Heart left ventricle (tissue), 16 donors: ENCODE measurements around the gene RAB11A. TPM values are rescaled to one million over a fixed set of nuclear protein-coding genes. Genes with fewer than 3 reads are reported as not detected.

ENCODE experiments used
- ATAC-seq, 4 donors: fragments of 200-7000 bp; cut with Tn5 transposase; one replicate each; pipeline ENCODE4 v1.9.1; 2020 to 2022; ENCODE audit warnings: moderate library complexity in 4 of 4, mild to moderate bottlenecking in 3 of 4, moderate number of reproducible peaks in 1 of 4
- DNase-seq, 5 donors: peaks; one replicate each; pipeline ENCODE4 v3.0.0-alpha.2; 2020
- H3K27ac ChIP-seq, 12 donors: fragments of 200-600 bp; sonication (generic) in 4 of 12; one replicate each; pipeline versions ENCODE4 v1.5.0 to v1.8.0; 2016 to 2022; ENCODE audit warnings: mild to moderate bottlenecking in 2 of 12
- H3K27me3 ChIP-seq, 9 donors: fragments of 200-600 bp; sonication (generic) in 2 of 9; one replicate each; pipeline versions ENCODE4 v1.5.1 to v1.8.0; 2016 to 2022; ENCODE audit warnings: mild to moderate bottlenecking in 3 of 9
- H3K36me3 ChIP-seq, 9 donors: fragments of 200-600 bp; sonication (generic) in 2 of 9; one replicate each; pipeline versions ENCODE4 v1.5.0 to v1.8.0; 2018 to 2022; ENCODE audit warnings: mild to moderate bottlenecking in 2 of 9
- H3K4me1 ChIP-seq, 12 donors: fragments of 200-600 bp; sonication (generic) in 4 of 12; one replicate each; pipeline versions ENCODE4 v1.5.0 to v1.8.0; 2016 to 2022; ENCODE audit warnings: mild to moderate bottlenecking in 3 of 12
- H3K4me3 ChIP-seq, 12 donors: fragments of 200-600 bp; sonication (generic) in 4 of 12; one replicate each; pipeline versions ENCODE4 v1.5.0 to v1.8.0; 2017 to 2022; ENCODE audit warnings: mild to moderate bottlenecking in 9 of 12, moderate library complexity in 4 of 12
- H3K9me3 ChIP-seq, 12 donors: fragments of 200-600 bp; sonication (generic) in 4 of 12; one replicate each; pipeline versions ENCODE4 v1.5.0 to v1.8.0; 2016 to 2022; ENCODE audit warnings: mild to moderate bottlenecking in 1 of 12
- CTCF ChIP-seq, 12 donors: fragments of 200-600 bp; sonication (generic) in 4 of 12; IDR thresholded peaks; one replicate each; pipeline versions ENCODE4 v1.5.0 to v1.8.0; 2018 to 2022; ENCODE audit warnings: antibody characterized with exemption in 12 of 12, mild to moderate bottlenecking in 5 of 12
- POLR2A ChIP-seq, 2 donors: fragments of 450-650 bp; IDR thresholded peaks; one replicate each; pipeline ENCODE4 v1.6.1; 2017; ENCODE audit warnings: antibody characterized with exemption in 2 of 2, mild to moderate bottlenecking in 2 of 2, moderate library complexity in 2 of 2
- WGBS, 4 donors: extraction: QIAGEN DNeasy Blood & Tissue Kit in 2 of 4; methylation state at CpG; one replicate each; pipeline versions ENCODE4 v1.1.5 to v1.1.7; 2013 to 2018; 5-methylcytosine and 5-hydroxymethylcytosine counted together
- intact Hi-C, 10 donors: fragments of 100-400 bp; cut with DNase I; formaldehyde crosslinking; loops; one replicate each; pipeline versions ENCODE4 v1.11.1 to v1.14.2; 2022
- polyA plus RNA-seq, 2 donors: library from polyadenylated mRNA; stranded (reverse); fragments of 200-250 nt; gene quantifications; one replicate each; pipeline ENCODE4 v1.2.3, GENCODE V29; 2013
- total RNA-seq, 9 donors: library from RNA; depleted of rRNA in 2 of 9; stranded (reverse); fragments of >200 nt in 2 of 9; fragmentation: NEBNext Ultra II Directional in 3 of 9; extraction: Animal tissue kit (Norgen Biotek cat#: 25700) in 3 of 9; gene quantifications; one replicate each; pipeline versions ENCODE4 v1.1.0 to v1.2.4, GENCODE V29; 2016 to 2023
- donor health status: ischemic (EF 13 %, LVEDD 7.1; RV severe dilation, severe dysfunction).
- donor health status: healthy with polysubstance abuse.
- donor health status: DM: no; HTN: yes; CAD: no.
- donor health status: DM: no; HTN: no; CAD: no.
- donor health status: ischemic (EF 25% LVEDD 6.9; RV normal size, moderate dysfunction).
- donor health status: ischemic (EF 25% LVEDD 5.7; RV mildly dilated, moderate dysfunction).
- donor health status: healthy.
- donor health status: DM: yes; HTN: yes; CAD: no.
- donor health status: ischemic (EF 35%, LVEDD 5.7; RV mildly dilated, moderate dysfunction).
- donor health status: nonischemic (EF 11% LVEDD 7.7; RV severe dilation, severe dysfunction).
- donor health status: DM: yes; HTN: yes; CAD: no.
- donor health status: PGD.
- donor health status: ischemic (EF 29% LVEDD 5.4; RV normal size, mild dysfunction).
- donor health status: nonischemic (EF 23%, LVEDD 6.1; RV moderate dilation, normal function).

RAB11A gene
- total and polyA plus RNA-seq, 11 donors: 50.3 to 307 (median 162) TPM

- no peaks in the 10 kb centered on the region for H3K27me3 ChIP-seq
- peaks cover 0 to 3% (median 0%) of the 10 kb centered on the region in 9 donors for H3K36me3 ChIP-seq
- H3K27ac ChIP-seq: no peak overlapping the region
- WGBS, 4 donors: 79 to 87% (median 84%) methylated on average over 4 of the region's 4 CpGs
- H3K4me3 ChIP-seq: no peak overlapping the region
- ATAC-seq (no peak), DNase-seq (no peak)
- TF ChIP-seq POLR2A (IDR thresholded peaks at IDR 0.05) (no peak), CTCF (IDR thresholded peaks at IDR 0.05) (no peak)
- H3K9me3 ChIP-seq: no peaks in the 10 kb centered on the region
- peaks cover 0 to 19% (median 2%) of the 10 kb centered on the region in 12 donors for H3K4me1 ChIP-seq
- intact Hi-C loops: no loop called here
These were observed 51.6 kb downstream of the RAB11A start for GRCh38 chr15:65920825-65921309.

GRCh38 chr15:65921780-65922179 lies 52.5 kb downstream of the RAB11A start:
- H3K9me3 ChIP-seq: no peaks in the 10 kb centered on the region
- H3K4me1 ChIP-seq: peaks cover 0 to 13% (median under 1%) of the 10 kb centered on the region in 12 donors
- H3K4me3 ChIP-seq: no peak overlapping the region
- no peaks in the 10 kb centered on the region for H3K27me3 ChIP-seq
- WGBS, 4 donors: 74 to 81% (median 76%) methylated on average over 5 of the region's 5 CpGs
- DNase-seq (no peak), ATAC-seq (no peak)
- intact Hi-C loops: no loop called here
- no peak overlapping the region for H3K27ac ChIP-seq
- peaks cover 0 to 3% (median 0%) of the 10 kb centered on the region in 9 donors for H3K36me3 ChIP-seq
- TF ChIP-seq POLR2A (IDR thresholded peaks at IDR 0.05): no peak
- no peak for TF ChIP-seq CTCF (IDR thresholded peaks at IDR 0.05)

GRCh38 chr15:65922621-65923020 lies 53.3 kb downstream of the RAB11A start:
- Histone ChIP-seq H3K36me3 (peaks cover 0 to 3% (median 0%) of the 10 kb centered on the region in 9 donors), H3K4me1 (peaks cover 0 to 9% (median 0%) of the 10 kb centered on the region in 12 donors), H3K4me3 (no peak overlapping the region), H3K27me3 (no peaks in the 10 kb centered on the region), H3K27ac (no peak overlapping the region), H3K9me3 (no peaks in the 10 kb centered on the region)
- TF ChIP-seq POLR2A (IDR thresholded peaks at IDR 0.05): no peak
- no peak for TF ChIP-seq CTCF (IDR thresholded peaks at IDR 0.05)
- ATAC-seq: no peak
- DNase-seq: no peak
- intact Hi-C loops: no loop called here
- 85 to 95% (median 91%) methylated on average over 7 of the region's 7 CpGs for WGBS, 4 donors

- TF ChIP-seq CTCF (IDR thresholded peaks at IDR 0.05) (no peak), POLR2A (IDR thresholded peaks at IDR 0.05) (no peak)
- DNase-seq (no peak), ATAC-seq (no peak)
- 82 to 87% (median 84%) methylated on average over 5 of the region's 5 CpGs for WGBS, 4 donors
- Histone ChIP-seq H3K36me3 (peaks cover 0 to 3% (median 0%) of the 10 kb centered on the region in 9 donors), H3K4me3 (no peak overlapping the region), H3K9me3 (no peaks in the 10 kb centered on the region), H3K27ac (no peak overlapping the region), H3K27me3 (no peaks in the 10 kb centered on the region), H3K4me1 (peaks cover 0 to 9% (median 0%) of the 10 kb centered on the region in 12 donors)
- intact Hi-C loops: no loop called here
These were observed 54.0 kb downstream of the RAB11A start for GRCh38 chr15:65923264-65923663.
